Measurements from ENCODE around the gene TTC29. TPM values are rescaled to one million over a fixed set of nuclear protein-coding genes. Genes with fewer than 3 reads are reported as not detected.

The TTC29 gene
- total and polyA plus RNA-seq, 2 experiments from 2014 or later: 0.52 to 0.60 TPM

GRCh38 chr4:146661367-146661766 lies 284.3 kb downstream of the TTC29 start (continued):
- TF ChIP-seq EZH2 (IDR thresholded peaks at IDR 0.05; ENCODE audit: low read depth, unreplicated experiment) (no peak), EZH2phosphoT487 (IDR thresholded peaks at IDR 0.05; ENCODE audit: unreplicated experiment) (no peak)

All from GM23338 (cell line).